SU-DHL-6 (cell line): Measurements from ENCODE around the gene ZNF302.

Experiments
- H2AFZ ChIP-seq: fragments of 200-600 bp; sonication (generic); 2 replicates; pipeline ENCODE4 v1.6.1; 2014; ENCODE audit warnings: low read depth, mild to moderate bottlenecking, moderate library complexity, mixed read lengths, antibody characterized with exemption, low read length; ENCODE audit not compliant: severe bottlenecking
- H3F3A ChIP-seq: fragments of 200-600 bp; shearing (Covaris generic); 2 replicates; pipeline ENCODE4 v1.6.0; 2016; ENCODE audit warnings: antibody characterized with exemption, mild to moderate bottlenecking; ENCODE audit not compliant: insufficient read depth
- H3K27ac ChIP-seq: fragments of 200-600 bp; sonication (generic); 2 replicates; pipeline ENCODE4 v1.5.1; 2016; ENCODE audit warnings: low read depth, mild to moderate bottlenecking, low read length, moderate library complexity, mixed read lengths
- H3K27me3 ChIP-seq: fragments of 200-600 bp; sonication (generic), shearing (Covaris generic); 2 replicates; pipeline ENCODE4 v1.6.0; 2014; ENCODE audit warnings: mild to moderate bottlenecking, low read length
- H3K36me3 ChIP-seq: fragments of 200-600 bp; sonication (generic); 2 replicates; pipeline ENCODE4 v1.6.1; 2014; ENCODE audit warnings: mild to moderate bottlenecking, low read length, mixed read lengths
- H3K4me2 ChIP-seq: fragments of 300-600, 200-600 bp; shearing (Covaris generic), sonication (generic); 2 replicates; pipeline ENCODE4 v1.6.0; 2014; ENCODE audit warnings: low read length, low read depth, mild to moderate bottlenecking; ENCODE audit not compliant: poor library complexity, severe bottlenecking
- H3K4me3 ChIP-seq: fragments of 200-600 bp; sonication (generic); 2 replicates; pipeline ENCODE4 v1.5.1; 2014; ENCODE audit warnings: antibody characterized with exemption, low read length, mild to moderate bottlenecking, mixed read lengths; ENCODE audit not compliant: insufficient read depth, poor library complexity, severe bottlenecking
- H3K79me2 ChIP-seq: fragments of 200-600 bp; sonication (generic); 2 replicates; pipeline ENCODE4 v1.6.1; 2014; ENCODE audit warnings: mild to moderate bottlenecking, low read length, moderate library complexity; ENCODE audit not compliant: insufficient read depth
- H3K9ac ChIP-seq: fragments of 200-600 bp; sonication (generic); 2 replicates; pipeline ENCODE4 v1.7.0; 2014; ENCODE audit warnings: mild to moderate bottlenecking, low read length
- H3K9me2 ChIP-seq: fragments of 200-600 bp; sonication (generic); replicated peaks from 2 replicates; pipeline ENCODE4 v1.6.1; 2014; ENCODE audit warnings: low read length; ENCODE audit not compliant: insufficient read depth
- H3K9me3 ChIP-seq: fragments of 200-600 bp; sonication (generic); 2 replicates; pipeline ENCODE4 v1.6.1; 2014; ENCODE audit warnings: low read length, mixed read lengths; ENCODE audit not compliant: insufficient read depth
- H4K20me1 ChIP-seq: fragments of 200-600 bp; sonication (generic); 2 replicates; pipeline ENCODE4 v1.6.1; 2014; ENCODE audit warnings: low read depth, mild to moderate bottlenecking, antibody characterized with exemption, low read length, moderate library complexity, mixed read lengths
- CTCF ChIP-seq: fragments of 200-600 bp; sonication (generic); IDR thresholded peaks from one replicate; pipeline ENCODE4 v1.5.1; 2017; ENCODE audit warnings: antibody characterized with exemption, mild to moderate bottlenecking, low read length, moderate library complexity; ENCODE audit not compliant: insufficient read depth, poor library complexity, severe bottlenecking
- EZH2phosphoT487 ChIP-seq: fragments of 200-600 bp; sonication (generic), shearing (Covaris generic); conservative IDR thresholded peaks from 2 replicates; pipeline ENCODE4 v1.6.1; 2018; ENCODE audit warnings: mild to moderate bottlenecking, antibody characterized with exemption, low read length, moderate library complexity, mixed read lengths

Gene ZNF302

GRCh38 chr19:34713262-34713637 is 35.8 kb downstream of the ZNF302 start:
- no peaks in the 10 kb centered on the region for H3K36me3 ChIP-seq
- no peak overlapping the region for H3K4me2 ChIP-seq
- H2AFZ ChIP-seq = no peak overlapping the region
- no peak overlapping the region for H3K27ac ChIP-seq
- H3K9ac ChIP-seq = no peak overlapping the region
- H3K79me2 ChIP-seq = no peaks in the 10 kb centered on the region
- H3F3A ChIP-seq = no peaks in the 10 kb centered on the region
- TF ChIP-seq EZH2phosphoT487 = no peak
- TF ChIP-seq CTCF = no peak
- no peaks in the 10 kb centered on the region for H3K27me3 ChIP-seq
- no peak overlapping the region for H3K4me3 ChIP-seq
- peaks cover 16% of the 10 kb centered on the region; the same call in 1 of the 2 replicates for H3K9me3 ChIP-seq
- no peaks in the 10 kb centered on the region for H3K9me2 ChIP-seq
- no peaks in the 10 kb centered on the region for H4K20me1 ChIP-seq

GRCh38 chr19:34715357-34715756 is 37.9 kb downstream of the ZNF302 start:
- Histone ChIP-seq H3K4me3 (no peak overlapping the region), H3K36me3 (no peaks in the 10 kb centered on the region), H2AFZ (no peak overlapping the region), H3K9me3 (peaks cover 16% of the 10 kb centered on the region; the same call in 1 of the 2 replicates), H3K4me2 (no peak overlapping the region), H4K20me1 (no peaks in the 10 kb centered on the region), H3K9ac (no peak overlapping the region), H3K27me3 (no peaks in the 10 kb centered on the region), H3K79me2 (no peaks in the 10 kb centered on the region), H3K27ac (no peak overlapping the region), H3K9me2 (no peaks in the 10 kb centered on the region), H3F3A (no peaks in the 10 kb centered on the region)
- TF ChIP-seq EZH2phosphoT487 = no peak
- no peak for TF ChIP-seq CTCF

- no peak overlapping the region for H3K27ac ChIP-seq
- TF ChIP-seq EZH2phosphoT487 = no peak
These were observed 44.9 kb downstream of the ZNF302 start for GRCh38 chr19:34722353-34722752.

GRCh38 chr19:34725400-34725799 is 47.9 kb downstream of the ZNF302 start:
- no peak overlapping the region for H3K27ac ChIP-seq
- TF ChIP-seq EZH2phosphoT487 (no peak), CTCF (no peak)
- H3K9me3 ChIP-seq = no peaks in the 10 kb centered on the region
- no peak overlapping the region for H2AFZ ChIP-seq
- H3K9me2 ChIP-seq = no peaks in the 10 kb centered on the region
- no peaks in the 10 kb centered on the region for H3F3A ChIP-seq
- H3K36me3 ChIP-seq = no peaks in the 10 kb centered on the region
- no peak overlapping the region for H3K9ac ChIP-seq
- no peaks in the 10 kb centered on the region for H4K20me1 ChIP-seq
- no peak overlapping the region for H3K4me2 ChIP-seq
- H3K4me3 ChIP-seq = no peak overlapping the region
- H3K27me3 ChIP-seq = no peaks in the 10 kb centered on the region
- no peaks in the 10 kb centered on the region for H3K79me2 ChIP-seq

More at GRCh38 chr19:34722353-34722752, 44.9 kb downstream of the ZNF302 start:
- Histone ChIP-seq H3K9me3 (no peaks in the 10 kb centered on the region), H3F3A (no peaks in the 10 kb centered on the region), H3K9ac (no peak overlapping the region), H3K9me2 (no peaks in the 10 kb centered on the region), H3K27me3 (no peaks in the 10 kb centered on the region), H3K4me2 (no peak overlapping the region), H2AFZ (no peak overlapping the region), H3K4me3 (no peak overlapping the region), H3K79me2 (no peaks in the 10 kb centered on the region), H3K36me3 (no peaks in the 10 kb centered on the region), H4K20me1 (no peaks in the 10 kb centered on the region)
